ACHN (cell line): ENCODE data around the gene CA14.
A peak's percentile ranks its signal among the peaks of the same experiment; 100 is the strongest.
"Not testable (repeated sequence)": the region's sequence is repeated elsewhere in the genome, so short reads cannot be mapped to it uniquely, and the experiment has no call there.

Experiments used
- DNase-seq: peaks from one replicate; pipeline ENCODE4 v3.0.0-alpha.2; 2015
- in situ Hi-C: cut with HindIII; loops from 2 replicates; pipeline ENCODE4 v1.10.0; 2017; ENCODE audit warnings: low sequenced_read_pairs, low pct_ligation_motif_present, low pct_unique_long_range_greater_than_20kb

The CA14 gene

DNA sequence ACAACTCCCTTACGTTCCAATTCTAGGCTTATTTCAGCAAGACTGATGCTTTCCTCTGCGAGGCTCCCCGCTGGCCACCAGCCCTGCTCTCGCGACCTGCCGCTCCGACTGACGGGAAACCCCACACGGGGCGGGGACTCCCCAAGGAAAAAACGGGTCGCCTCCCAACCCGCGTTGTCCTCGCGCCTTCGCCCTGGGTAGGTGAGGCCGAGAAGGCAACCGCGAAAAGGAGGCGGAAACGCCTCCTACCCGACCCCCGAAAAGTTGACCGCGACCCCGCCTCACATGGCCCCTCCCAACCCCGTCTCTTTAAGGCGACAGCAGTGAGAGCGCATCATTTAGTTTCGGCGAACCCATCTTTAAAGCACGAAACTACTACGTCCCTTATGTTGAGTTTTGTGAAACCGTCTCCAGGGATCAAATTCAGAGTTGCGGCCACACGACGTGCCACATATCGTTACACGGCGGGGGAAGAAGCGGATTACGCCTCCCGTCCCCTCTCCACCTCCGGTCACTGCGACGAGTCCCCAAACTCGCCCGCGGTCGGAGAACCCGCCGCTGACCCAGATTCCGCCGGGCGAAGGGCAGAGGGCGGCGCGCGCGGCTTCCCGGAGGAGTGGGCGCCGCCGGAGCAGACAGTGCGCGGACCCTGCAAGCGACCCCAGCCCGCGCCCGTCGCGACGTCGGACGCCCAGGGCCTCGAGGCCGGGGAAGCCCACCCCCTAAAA lies 22.8 kb upstream of the CA14 start:
- peak; percentile 82 for DNase-seq
- in situ Hi-C loops, result no loop called here

DNA sequence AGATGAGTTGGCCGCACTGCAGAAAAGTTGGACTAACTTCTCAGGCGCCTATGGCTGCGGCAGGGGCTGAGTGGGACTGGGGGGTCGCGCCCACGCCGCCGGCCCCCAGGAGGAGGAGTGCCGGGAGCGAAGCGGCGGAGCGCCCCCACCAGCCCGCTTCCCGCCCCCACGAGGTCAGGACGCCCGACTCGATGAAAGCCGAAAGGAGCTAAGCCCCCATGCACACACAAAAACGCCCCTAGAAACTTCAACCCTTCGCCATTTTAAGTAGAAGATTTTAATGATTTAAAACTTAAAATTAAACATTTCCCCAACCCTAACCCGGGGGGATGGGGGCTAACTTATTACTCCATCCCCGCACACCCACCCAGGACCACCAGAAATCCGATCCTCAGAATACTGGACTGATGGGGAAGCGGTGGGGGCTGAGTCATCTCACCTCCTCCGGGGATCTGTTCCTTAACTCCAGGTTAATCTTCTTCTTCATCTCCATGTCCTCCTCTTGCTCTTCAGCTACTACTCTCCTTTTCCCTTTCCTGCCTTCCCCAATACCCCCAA lies 22.2 kb upstream of the CA14 start:
- peak; percentile 33 for DNase-seq
- in situ Hi-C loops, result no loop called here

DNA sequence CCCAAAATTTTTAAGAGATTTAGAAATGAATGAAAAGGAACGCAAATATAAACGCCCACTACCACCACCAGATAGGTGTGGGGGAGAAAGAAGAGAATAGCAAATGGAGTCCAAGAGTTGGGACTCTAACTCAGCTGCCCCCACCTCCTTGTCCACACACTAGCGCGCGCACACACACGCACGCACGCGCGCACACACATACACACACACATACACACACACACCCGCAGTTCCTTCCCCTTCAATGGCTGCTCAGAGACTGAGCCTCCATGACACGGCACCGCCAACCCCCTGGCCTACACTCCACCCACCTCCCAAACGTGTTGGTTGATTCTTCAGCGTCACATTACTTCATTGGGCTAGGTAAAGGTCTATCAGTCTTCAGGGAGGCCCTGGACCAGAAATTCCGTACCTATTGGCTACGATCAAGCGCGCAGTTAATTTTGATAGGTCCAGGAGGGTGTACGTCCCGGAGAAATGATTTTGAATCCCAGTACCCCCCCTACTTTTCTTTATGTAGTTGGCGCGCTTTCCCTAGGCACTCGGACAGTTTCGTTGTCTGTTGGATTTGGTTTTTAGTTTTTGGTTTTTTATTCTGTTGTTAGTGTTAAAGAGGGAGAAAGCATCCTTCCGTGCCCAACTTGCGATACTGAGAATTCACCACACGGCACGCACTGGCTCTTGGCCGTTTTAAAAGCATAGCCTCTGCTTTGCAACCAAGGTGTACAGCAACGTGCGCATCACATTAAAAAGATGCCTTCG lies 21.5 kb upstream of the CA14 start, which contains the start of gene ANP32E:
Gene ANP32E (minus strand): TSS at position 261 of the 762 bp plus-strand sequence. CDS start 326 bp downstream, outside the sequence.
- peak; percentile 100 for DNase-seq
- in situ Hi-C loops, result no loop called here

DNA sequence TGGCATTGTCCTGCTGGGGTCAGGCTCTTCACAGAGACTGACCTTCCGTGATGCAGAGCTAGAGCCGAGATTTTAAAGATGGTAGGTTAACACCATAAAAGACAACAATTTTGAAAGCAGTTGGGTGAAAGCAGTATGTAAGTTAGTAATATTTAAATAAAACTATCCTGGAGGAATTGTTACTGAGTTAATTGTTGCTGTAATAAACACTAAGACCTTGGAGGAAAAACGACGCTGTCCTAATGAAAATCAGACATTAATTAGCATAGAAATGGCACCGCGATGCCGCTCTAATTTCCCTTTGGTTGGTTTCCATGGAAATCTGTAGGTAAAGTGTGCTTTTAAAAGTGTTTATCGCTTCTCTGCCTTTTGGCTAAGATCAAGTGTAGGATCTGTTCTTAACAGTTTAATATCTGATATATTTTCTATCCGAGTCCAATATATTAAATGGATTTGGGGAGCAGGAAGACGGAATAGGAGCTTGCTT lies 20.9 kb upstream of the CA14 start:
- no peak for DNase-seq
- in situ Hi-C loops, result no loop called here

DNA sequence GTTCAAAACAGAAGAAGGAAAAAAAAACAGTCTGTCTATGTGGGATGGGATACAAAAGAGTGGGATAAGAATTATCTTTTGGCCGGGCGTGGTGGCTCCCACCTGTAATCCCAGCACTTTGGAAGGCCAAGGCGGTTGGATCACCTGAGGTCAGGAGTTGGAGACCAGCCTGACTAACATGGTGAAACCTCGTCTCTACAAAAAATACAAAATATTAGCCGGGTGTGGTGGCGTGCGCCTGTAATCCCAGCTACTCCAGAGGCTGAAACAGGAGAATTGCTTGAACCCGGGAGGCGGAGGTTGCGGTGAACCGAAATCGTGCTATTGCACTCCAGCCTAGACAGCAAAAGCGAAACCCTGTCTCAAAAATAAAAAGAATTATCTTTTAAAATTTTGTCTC lies 20.4 kb upstream of the CA14 start:
- in situ Hi-C loops, DNase-seq: not testable (repeated sequence)

DNA sequence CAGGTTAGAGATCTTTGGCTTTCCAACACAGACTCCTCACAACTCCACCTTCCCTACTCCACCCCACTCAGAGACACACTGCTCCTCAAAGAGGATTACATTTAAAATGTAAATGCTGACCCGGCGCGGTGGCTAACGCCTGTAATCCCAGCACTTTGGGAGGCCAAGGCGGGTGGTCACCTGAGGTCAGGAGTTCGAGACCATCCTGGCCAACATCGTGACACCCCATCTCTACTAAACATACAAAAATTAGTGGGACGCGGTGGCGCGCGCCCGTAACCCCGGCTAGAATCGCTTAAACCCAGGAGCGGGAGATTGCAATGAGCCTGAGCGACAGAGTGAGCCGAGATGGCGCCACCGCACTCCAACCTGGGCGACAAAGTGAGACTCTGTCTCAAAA lies 19.8 kb upstream of the CA14 start:
- in situ Hi-C loops, result no loop called here
- no peak for DNase-seq

DNA sequence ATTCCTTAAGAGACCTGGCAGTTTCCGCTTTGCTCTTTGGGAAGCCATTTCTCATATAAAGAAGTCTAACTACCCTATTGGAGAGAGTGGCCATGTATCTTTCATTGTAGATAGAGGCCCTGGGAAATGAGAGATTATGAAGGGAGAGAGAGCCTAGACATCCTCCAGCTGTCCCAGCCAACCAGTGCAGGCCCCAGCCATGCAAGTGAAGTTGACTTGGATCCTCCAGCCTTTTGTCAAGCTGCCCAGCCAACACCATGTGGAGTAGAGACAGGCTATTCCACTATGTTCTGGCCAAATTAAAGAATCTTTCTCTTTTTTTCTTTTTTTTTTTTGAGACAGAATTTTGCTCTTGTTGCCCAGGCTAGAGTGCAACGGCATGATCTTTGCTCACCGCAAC lies 14.6 kb upstream of the CA14 start:
- in situ Hi-C loops, result no loop called here

DNA sequence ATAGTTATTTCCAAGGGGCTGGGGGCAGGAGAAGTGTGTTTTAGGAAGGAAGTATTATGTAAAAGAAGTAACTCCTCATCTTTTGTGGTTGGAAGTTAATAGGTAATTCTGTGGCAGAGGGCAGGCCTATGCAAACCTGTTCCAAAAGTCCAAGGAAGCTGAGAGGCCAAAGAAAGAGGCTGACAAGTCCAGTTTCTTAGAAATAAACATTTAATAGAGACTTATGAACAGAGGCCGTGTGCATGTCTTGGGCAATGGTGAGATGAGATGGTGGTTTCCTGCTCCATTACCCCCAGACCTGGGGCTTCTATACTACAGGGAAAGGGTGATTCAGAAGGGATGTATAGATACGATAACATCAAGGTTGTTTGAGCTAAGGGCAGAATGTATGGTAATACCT lies 7.6 kb upstream of the CA14 start:
- no peak for DNase-seq
- in situ Hi-C loops, result no loop called here

More for the DNA sequence above, 14.6 kb upstream of the CA14 start:
- DNase-seq, result no peak

DNA sequence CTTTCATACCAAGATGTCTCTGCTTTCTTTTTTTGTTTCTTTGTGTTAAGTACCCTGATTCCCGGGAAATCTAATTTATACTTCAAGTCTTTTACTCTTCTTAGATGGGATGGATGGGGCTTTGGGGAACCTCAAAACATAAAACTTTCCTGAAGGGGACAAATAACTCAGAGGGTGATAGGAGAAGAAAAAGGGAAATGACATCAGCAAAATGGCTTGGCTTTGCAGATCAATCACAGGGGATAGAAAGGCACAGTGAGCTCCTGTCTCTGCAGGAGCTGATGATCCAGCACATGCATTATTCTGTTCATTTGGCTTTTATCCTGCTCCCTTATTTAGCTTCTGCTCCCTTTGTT lies 1.4 kb upstream of the CA14 start:
- in situ Hi-C loops, result no loop called here

DNA sequence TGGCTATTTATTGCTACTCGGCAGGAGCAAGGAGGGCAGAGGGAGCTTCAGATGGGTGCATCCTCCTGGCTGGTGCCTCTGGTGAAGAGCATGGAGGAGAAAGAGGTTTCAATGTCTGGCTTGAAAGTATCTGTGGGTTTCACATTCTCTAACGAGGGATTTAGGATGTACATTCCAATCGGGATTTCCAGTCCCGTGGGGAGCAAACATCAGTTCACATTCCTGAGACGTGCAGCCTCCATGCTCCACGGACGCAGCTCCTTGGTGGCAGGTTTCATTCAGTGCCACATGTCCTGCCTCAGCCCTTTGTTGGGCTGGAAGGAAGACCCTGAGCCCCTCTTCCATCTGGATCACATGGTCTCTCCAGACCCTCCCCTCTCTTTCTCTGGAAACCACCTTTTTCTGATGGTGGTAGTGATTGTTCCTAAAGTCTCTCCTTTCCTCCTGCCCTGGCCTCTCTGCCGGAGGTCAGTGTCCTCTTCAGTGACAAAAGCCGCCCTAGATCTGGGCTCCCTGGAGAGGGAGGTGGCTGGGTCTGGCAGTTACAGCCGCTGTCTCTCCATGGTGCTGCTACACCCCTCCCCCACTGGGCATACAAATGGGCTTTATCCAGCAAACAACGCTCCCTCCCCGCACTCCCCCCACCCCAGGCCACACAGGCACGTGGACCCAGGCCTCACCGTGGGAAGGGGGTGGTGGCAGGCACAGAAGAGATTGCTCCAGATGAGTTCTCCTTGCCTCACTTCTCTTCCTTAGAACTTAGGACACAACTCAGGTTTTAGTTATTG lies 826 bp upstream of the CA14 start:
- DNase-seq, result no peak
- in situ Hi-C loops, result no loop called here

More for the DNA sequence above, 1.4 kb upstream of the CA14 start:
- no peak for DNase-seq

DNA sequence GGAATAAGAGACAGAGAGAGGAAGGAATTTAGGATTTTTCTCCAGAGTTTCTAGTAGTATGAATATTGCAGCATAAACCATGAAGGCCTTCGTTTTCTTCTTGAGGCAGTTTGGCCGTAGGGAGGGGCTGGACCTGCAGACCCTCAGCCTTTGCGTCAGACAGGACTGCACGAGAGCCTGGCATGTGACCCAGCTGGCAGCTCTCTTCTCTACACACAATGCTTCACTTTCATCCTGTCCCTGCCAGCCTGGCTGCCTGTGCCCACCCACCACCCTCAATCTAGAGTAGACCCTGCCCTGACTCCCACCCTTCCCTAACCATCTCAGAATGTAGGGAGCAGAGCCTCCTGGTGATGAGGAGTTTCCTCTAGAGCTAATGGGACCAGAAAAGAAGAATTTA lies 1.6 kb downstream of the CA14 start:
- in situ Hi-C loops, result no loop called here
- DNase-seq, result no peak

DNA sequence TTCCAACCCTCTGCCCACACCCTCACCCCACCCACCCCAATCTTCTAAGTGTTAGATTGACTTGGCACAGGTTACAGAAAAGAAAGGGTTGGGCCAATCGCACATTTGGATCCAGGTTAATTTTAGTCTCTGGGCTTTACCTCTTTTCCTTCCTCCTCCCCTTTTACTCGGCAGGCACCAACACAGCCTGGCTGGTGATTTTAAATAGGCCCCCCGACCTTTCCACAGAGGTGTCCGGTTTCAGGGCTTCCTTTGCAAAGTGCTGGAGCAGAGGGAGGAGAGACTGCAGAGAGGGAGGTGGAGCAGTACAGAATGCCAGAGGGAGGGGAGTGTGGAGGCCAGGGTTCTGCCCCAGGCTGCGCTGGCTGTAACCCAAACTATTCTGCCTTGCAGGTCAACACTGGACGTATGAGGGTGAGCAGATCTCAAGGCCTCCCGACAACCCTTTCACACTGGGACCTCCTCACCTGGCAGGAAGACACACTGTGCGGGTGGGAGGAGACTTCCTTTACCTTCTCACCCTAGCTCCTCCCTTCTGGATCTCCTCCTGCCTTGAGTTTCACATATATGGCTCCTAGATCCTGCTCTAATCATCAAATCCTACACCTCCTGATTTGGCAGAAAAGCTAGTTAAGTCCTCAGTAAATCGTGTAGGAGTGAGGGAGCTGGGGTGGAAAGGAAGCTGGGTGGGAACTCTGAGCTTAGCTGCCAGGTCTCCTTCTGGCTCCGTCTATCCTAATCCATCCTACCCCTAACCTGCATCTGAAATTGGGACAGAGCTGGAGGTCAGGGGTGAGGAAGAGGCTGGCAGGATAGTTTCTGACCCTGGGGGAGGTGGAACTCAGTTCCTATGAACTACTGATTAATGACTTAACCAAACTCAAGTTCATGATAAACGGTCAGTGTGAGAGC lies 2.4 kb downstream of the CA14 start:
- no peak for DNase-seq
- in situ Hi-C loops, result no loop called here

DNA sequence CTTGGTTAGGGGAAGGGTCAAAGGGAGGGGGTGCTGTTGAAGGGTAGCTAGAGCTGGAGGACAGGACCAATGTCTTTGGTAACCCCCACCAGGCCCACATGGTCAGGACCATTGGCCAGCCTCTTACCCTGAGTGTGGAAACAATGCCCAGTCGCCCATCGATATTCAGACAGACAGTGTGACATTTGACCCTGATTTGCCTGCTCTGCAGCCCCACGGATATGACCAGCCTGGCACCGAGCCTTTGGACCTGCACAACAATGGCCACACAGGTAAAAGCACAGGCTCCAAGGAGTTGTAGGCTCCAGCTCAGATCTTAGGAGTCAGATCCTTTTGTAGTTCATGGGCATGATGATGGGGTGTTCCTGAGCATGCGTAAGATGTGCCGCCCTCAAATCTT lies 3.8 kb downstream of the CA14 start:
- in situ Hi-C loops, result no loop called here
- DNase-seq, result no peak

DNA sequence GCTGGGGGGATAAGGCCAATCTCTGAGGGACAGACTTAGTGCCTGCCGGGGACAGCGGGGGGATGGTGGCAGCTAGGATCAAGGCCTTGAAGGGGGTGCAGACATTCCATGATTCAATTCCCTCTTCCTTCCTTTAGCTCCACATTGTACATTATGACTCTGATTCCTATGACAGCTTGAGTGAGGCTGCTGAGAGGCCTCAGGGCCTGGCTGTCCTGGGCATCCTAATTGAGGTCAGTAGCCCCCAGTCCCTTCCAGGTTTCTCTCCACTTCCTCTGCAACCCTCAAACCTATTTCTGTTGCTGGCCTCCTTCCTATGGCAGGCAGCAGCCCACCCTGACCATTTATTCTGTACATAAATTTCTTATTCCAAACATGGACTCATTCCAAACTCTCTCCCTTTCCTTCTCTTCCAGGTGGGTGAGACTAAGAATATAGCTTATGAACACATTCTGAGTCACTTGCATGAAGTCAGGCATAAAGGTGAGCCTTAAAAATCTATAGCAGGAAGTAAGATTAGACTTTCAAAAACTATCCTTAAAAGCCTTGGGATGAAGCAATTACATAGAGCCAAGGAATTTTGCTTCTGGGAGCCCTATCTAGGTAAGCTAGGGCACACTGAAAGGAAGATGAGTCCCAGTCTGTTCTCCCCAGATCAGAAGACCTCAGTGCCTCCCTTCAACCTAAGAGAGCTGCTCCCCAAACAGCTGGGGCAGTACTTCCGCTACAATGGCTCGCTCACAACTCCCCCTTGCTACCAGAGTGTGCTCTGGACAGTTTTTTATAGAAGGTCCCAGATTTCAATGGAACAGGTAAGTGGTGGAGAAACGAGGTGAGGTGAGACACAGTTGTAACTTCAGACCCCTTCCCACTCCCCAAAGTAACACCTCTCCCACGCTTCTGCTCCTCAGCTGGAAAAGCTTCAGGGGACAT lies 5.1 kb downstream of the CA14 start:
- in situ Hi-C loops, result no loop called here
- no peak for DNase-seq

DNA sequence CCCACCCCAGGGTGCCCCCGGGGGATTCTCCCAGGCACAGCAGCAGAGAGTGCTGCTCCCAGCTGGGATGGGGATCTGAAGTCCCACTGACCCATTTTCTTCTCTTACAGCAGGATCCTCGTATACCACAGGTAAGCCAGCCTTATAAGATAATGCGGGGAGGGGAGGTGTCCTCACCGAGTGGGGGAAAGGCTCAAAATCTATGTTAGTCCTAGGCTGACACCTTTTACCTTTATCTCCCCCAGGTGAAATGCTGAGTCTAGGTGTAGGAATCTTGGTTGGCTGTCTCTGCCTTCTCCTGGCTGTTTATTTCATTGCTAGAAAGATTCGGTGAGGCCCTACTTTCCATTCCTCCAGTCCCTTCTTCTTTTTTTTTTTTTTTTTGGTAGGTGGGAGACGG lies 6.0 kb downstream of the CA14 start:
- DNase-seq, result no peak
- in situ Hi-C loops, result no loop called here

DNA sequence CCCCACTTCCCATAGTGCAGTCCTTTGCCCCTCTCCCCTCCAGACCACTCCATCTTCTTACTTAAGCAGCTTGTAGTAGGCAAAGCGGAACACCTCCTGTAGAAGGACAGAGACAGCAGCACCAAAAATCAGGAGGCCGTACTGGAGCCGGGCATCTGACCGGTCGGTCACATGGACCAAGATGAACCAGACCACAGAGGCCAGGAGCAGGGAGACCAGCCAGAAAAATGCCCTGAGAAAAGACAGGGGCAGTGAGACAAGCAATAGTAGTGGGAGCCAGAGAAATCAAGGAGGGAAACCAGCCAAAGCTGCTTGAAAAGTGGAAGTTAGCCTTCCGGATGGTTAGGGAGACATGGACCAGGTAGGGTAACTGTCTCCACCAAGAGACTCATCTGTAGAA lies 10.3 kb downstream of the CA14 start:
- DNase-seq, result no peak
- in situ Hi-C loops, result no loop called here

DNA sequence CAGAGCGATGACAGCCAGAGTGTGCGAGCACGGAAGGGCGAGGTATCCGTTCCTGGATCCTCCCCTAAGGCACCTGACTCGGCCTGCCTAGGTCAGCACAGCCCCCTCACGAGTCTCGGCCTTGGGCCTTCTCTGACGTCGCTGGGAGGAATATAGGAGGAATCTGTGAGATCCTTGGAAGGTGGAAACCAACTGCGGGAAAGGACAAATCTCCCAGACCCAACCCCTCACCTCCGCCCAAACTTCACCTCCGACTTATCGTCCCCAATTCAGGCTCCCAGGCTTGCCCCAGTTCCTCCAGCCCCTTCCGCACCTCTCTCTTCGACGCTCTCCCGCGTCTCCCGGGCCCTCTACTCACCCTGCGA lies 10.7 kb downstream of the CA14 start:
- DNase-seq, result peak; percentile 51
- in situ Hi-C loops, result no loop called here
